Sigmoid colon (tissue), 7 donors: ENCODE measurements around the gene NEK4. TPM values are rescaled to one million over a fixed set of nuclear protein-coding genes. Genes with fewer than 3 reads are reported as not detected.

Source experiments
- DNase-seq: peaks from one replicate; pipeline ENCODE4 v3.0.0-alpha.2; 2019
- H3K27ac ChIP-seq, 4 donors: fragments of 200-600 bp; sonication (generic); one replicate each; pipeline ENCODE4 v1.5.1; 2016 to 2019; ENCODE audit warnings: mild to moderate bottlenecking in 1 of 4
- H3K27me3 ChIP-seq, 3 donors: fragments of 200-600 bp; sonication (generic); one replicate each; pipeline ENCODE4 v1.5.1; 2019; ENCODE audit warnings: mild to moderate bottlenecking in 1 of 3
- H3K36me3 ChIP-seq, 4 donors: fragments of 200-600 bp; sonication (generic); one replicate each; pipeline ENCODE4 v1.5.1; 2016 to 2019
- H3K4me1 ChIP-seq, 4 donors: fragments of 200-600 bp; sonication (generic); one replicate each; pipeline ENCODE4 v1.5.1; 2017 to 2019
- H3K4me3 ChIP-seq, 4 donors: fragments of 200-600 bp; sonication (generic); one replicate each; pipeline ENCODE4 v1.5.1; 2017 to 2019; ENCODE audit warnings: mild to moderate bottlenecking in 2 of 4, moderate library complexity in 1 of 4
- H3K9me3 ChIP-seq, 4 donors: fragments of 200-600 bp in 3 of 4; sonication (generic) in 3 of 4; one replicate each; pipeline versions ENCODE4 v1.5.1 to v1.6.1; 2013 to 2019
- CTCF ChIP-seq, 4 experiments: fragments of 450-650 bp in 3 of 4; fragments of 200-600 bp in 1 of 4; IDR thresholded peaks; one replicate each; pipeline ENCODE4 v1.5.1; 2016 to 2019; ENCODE audit warnings: antibody characterized with exemption in 4 of 4, mild to moderate bottlenecking in 3 of 4, moderate library complexity in 2 of 4
- EP300 ChIP-seq, 4 donors: sonication (generic); formaldehyde crosslinking; IDR thresholded peaks; one replicate each; pipeline ENCODE4 v1.6.1; 2017; ENCODE audit warnings: antibody characterized with exemption in 4 of 4
- POLR2A ChIP-seq, 2 donors: fragments of 450-650 bp; IDR thresholded peaks; one replicate each; pipeline ENCODE4 v1.6.1; 2016; ENCODE audit warnings: antibody characterized with exemption in 2 of 2, mild to moderate bottlenecking in 2 of 2, moderate library complexity in 2 of 2
- POLR2AphosphoS5 ChIP-seq, 4 donors: sonication (generic); formaldehyde crosslinking; IDR thresholded peaks; one replicate each; pipeline ENCODE4 v1.6.1; 2017; ENCODE audit warnings: antibody characterized with exemption in 4 of 4
- WGBS, 2 donors: extraction: QIAGEN DNeasy Blood & Tissue Kit; methylation state at CpG; one replicate each; pipeline ENCODE4 v1.1.7; 2013; 5-methylcytosine and 5-hydroxymethylcytosine counted together
- intact Hi-C: fragments of 100-400 bp; cut with DNase I; formaldehyde crosslinking; loops from one replicate; pipeline ENCODE4 v1.15.1; 2023
- polyA plus RNA-seq, 3 donors: library from polyadenylated mRNA; stranded (reverse); fragments of 200-250 nt; gene quantifications; one replicate each; pipeline ENCODE4 v1.2.3, GENCODE V29; 2013
- total RNA-seq, 4 donors: library from RNA; depleted of rRNA; stranded (reverse); fragments of >200 nt; gene quantifications; one replicate each; pipeline ENCODE4 v1.1.0, GENCODE V29; 2016
- donor health status: healthy with polysubstance abuse.
- donor health status: Bipolar disorder and iron deficiency.
- donor health status: healthy.

The NEK4 gene
- total and polyA plus RNA-seq, 7 donors = 7.4 to 19.4 (median 17.1) TPM

- Histone ChIP-seq H3K36me3 (no peaks in the 10 kb centered on the region), H3K27me3 (no peaks in the 10 kb centered on the region), H3K4me3 (no peak overlapping the region), H3K27ac (no peak overlapping the region), H3K4me1 (no peaks in the 10 kb centered on the region), H3K9me3 (no peaks in the 10 kb centered on the region)
- WGBS, 2 donors = 87 to 92% methylated on average over 7 of the region's 7 CpGs
- TF ChIP-seq EP300 (IDR thresholded peaks at IDR 0.05) (no peak), POLR2A (IDR thresholded peaks at IDR 0.05) (no peak), POLR2AphosphoS5 (IDR thresholded peaks at IDR 0.05) (no peak), CTCF (IDR thresholded peaks at IDR 0.05) (no peak)
- intact Hi-C loops = no loop called here
- no peak for DNase-seq
These were observed 21.7 kb upstream of the NEK4 start for GRCh38 chr3:52792413-52792812.

GRCh38 chr3:52791928-52792327 lies 21.2 kb upstream of the NEK4 start:
- DNase-seq = no peak
- no peaks in the 10 kb centered on the region for H3K36me3 ChIP-seq
- no peak overlapping the region for H3K27ac ChIP-seq
- intact Hi-C loops = no loop called here
- H3K9me3 ChIP-seq = no peaks in the 10 kb centered on the region
- H3K4me1 ChIP-seq = no peaks in the 10 kb centered on the region
- no peak overlapping the region for H3K4me3 ChIP-seq
- H3K27me3 ChIP-seq = no peaks in the 10 kb centered on the region
- no peak for TF ChIP-seq POLR2AphosphoS5 (IDR thresholded peaks at IDR 0.05)
- TF ChIP-seq EP300 (IDR thresholded peaks at IDR 0.05) = no peak
- no peak for TF ChIP-seq CTCF (IDR thresholded peaks at IDR 0.05)
- no peak for TF ChIP-seq POLR2A (IDR thresholded peaks at IDR 0.05)
- 83 to 86% methylated on average over 4 of the region's 4 CpGs for WGBS, 2 donors

GRCh38 chr3:52791366-52791765 lies 20.6 kb upstream of the NEK4 start:
- Histone ChIP-seq H3K4me3 (no peak overlapping the region), H3K9me3 (no peaks in the 10 kb centered on the region), H3K27ac (no peak overlapping the region), H3K27me3 (no peaks in the 10 kb centered on the region), H3K36me3 (no peaks in the 10 kb centered on the region), H3K4me1 (no peaks in the 10 kb centered on the region)
- DNase-seq = no peak
- TF ChIP-seq POLR2A (IDR thresholded peaks at IDR 0.05) (no peak), EP300 (IDR thresholded peaks at IDR 0.05) (no peak), CTCF (IDR thresholded peaks at IDR 0.05) (no peak), POLR2AphosphoS5 (IDR thresholded peaks at IDR 0.05) (no peak)
- 79 to 83% methylated on average over 12 of the region's 12 CpGs for WGBS, 2 donors
- intact Hi-C loops = no loop called here

- Histone ChIP-seq H3K27me3 (no peaks in the 10 kb centered on the region), H3K4me1 (no peaks in the 10 kb centered on the region), H3K27ac (no peak overlapping the region), H3K4me3 (no peak overlapping the region), H3K36me3 (no peaks in the 10 kb centered on the region), H3K9me3 (no peaks in the 10 kb centered on the region)
- TF ChIP-seq POLR2AphosphoS5 (IDR thresholded peaks at IDR 0.05) (no peak), CTCF (IDR thresholded peaks at IDR 0.05) (no peak), EP300 (IDR thresholded peaks at IDR 0.05) (no peak), POLR2A (IDR thresholded peaks at IDR 0.05) (no peak)
- intact Hi-C loops = no loop called here
- no peak for DNase-seq
- WGBS, 2 donors = 87% methylated on average over 13 of the region's 13 CpGs
These were observed 20.0 kb upstream of the NEK4 start for GRCh38 chr3:52790741-52791140.

- intact Hi-C loops = no loop called here
- H3K36me3 ChIP-seq = no peaks in the 10 kb centered on the region
- H3K9me3 ChIP-seq = no peaks in the 10 kb centered on the region
- H3K4me1 ChIP-seq = no peaks in the 10 kb centered on the region
- 63 to 86% methylated on average over 7 of the region's 7 CpGs for WGBS, 2 donors
- no peak overlapping the region for H3K4me3 ChIP-seq
- no peak for TF ChIP-seq EP300 (IDR thresholded peaks at IDR 0.05)
- TF ChIP-seq POLR2AphosphoS5 (IDR thresholded peaks at IDR 0.05) = no peak
- TF ChIP-seq POLR2A (IDR thresholded peaks at IDR 0.05) = no peak
- TF ChIP-seq CTCF (IDR thresholded peaks at IDR 0.05) = no peak
- DNase-seq = no peak
- H3K27ac ChIP-seq = no peak overlapping the region
- H3K27me3 ChIP-seq = no peaks in the 10 kb centered on the region
These were observed 19.6 kb upstream of the NEK4 start for GRCh38 chr3:52790337-52790736.
